Measurements from ENCODE around the gene PBX2.

DNA sequence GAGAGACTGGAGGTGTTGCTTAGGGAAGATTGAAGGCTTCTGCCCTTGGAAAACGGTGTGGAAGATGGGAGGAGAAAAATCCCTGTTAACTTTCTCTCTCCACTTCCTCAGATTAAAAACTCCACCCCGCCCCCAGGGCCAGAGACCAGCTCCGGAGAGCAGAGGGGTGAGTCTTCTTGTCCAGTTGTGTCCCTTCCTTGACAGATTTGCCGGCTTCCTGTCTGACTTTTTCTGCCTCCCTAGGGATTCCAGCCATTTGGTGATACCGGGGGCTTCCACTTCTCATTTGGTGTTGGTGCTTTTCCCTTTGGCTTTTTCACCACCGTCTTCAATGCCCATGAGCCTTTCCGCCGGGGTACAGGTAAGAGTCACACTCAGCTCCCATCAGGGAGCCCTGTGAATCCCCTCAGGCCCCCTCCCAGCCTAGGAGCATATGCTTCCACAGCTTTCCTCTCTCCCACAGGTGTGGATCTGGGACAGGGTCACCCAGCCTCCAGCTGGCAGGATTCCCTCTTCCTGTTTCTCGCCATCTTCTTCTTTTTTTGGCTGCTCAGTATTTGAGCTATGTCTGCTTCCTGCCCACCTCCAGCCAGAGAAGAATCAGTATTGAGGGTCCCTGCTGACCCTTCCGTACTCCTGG, 10.1 kb downstream of the PBX2 start:
- no peak for TF ChIP-seq POLR2AphosphoS5 (IDR thresholded peaks at IDR 0.05; ENCODE audit: low read depth)
- TF ChIP-seq, protein P1, sequence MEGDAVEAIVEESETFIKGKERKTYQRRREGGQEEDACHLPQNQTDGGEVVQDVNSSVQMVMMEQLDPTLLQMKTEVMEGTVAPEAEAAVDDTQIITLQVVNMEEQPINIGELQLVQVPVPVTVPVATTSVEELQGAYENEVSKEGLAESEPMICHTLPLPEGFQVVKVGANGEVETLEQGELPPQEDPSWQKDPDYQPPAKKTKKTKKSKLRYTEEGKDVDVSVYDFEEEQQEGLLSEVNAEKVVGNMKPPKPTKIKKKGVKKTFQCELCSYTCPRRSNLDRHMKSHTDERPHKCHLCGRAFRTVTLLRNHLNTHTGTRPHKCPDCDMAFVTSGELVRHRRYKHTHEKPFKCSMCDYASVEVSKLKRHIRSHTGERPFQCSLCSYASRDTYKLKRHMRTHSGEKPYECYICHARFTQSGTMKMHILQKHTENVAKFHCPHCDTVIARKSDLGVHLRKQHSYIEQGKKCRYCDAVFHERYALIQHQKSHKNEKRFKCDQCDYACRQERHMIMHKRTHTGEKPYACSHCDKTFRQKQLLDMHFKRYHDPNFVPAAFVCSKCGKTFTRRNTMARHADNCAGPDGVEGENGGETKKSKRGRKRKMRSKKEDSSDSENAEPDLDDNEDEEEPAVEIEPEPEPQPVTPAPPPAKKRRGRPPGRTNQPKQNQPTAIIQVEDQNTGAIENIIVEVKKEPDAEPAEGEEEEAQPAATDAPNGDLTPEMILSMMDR (IDR thresholded peaks at IDR 0.05; ENCODE audit: insufficient read depth, low read length): no peak
